PC-9 (cell line): ENCODE results near the gene RYR2.

Experiments used
- CTCF ChIP-seq: fragments of 200-600 bp; sonication (generic); conservative IDR thresholded peaks from 2 replicates; pipeline ENCODE4 v1.6.1; 2017; ENCODE audit warnings: mixed run types, antibody characterized with exemption, mild to moderate bottlenecking, moderate library complexity
- EZH2 ChIP-seq: fragments of 200-600 bp; sonication (generic); IDR thresholded peaks from 2 replicates; pipeline ENCODE4 v1.8.0; 2017; ENCODE audit warnings: antibody characterized with exemption, low read depth

GRCh38 chr1:237500566-237500965 is 458.6 kb downstream of the RYR2 start:
- TF ChIP-seq CTCF (no peak), EZH2 (no peak)
